K562 (cell line): ENCODE data around the gene TMEM126A. TPM values are rescaled to one million over a fixed set of nuclear protein-coding genes. Genes with fewer than 3 reads are reported as not detected.

Source experiments
- ATF7 ChIP-seq: fragments of 450-650 bp; IDR thresholded peaks from 2 replicates; pipeline ENCODE4 v1.7.1; 2014; ENCODE audit warnings: mild to moderate bottlenecking, moderate library complexity
- BHLHE40 ChIP-seq: IDR thresholded peaks from 2 replicates; pipeline ENCODE4 v1.6.1; 2011; ENCODE audit warnings: low read length, improper control_type of control experiment
- EP300 ChIP-seq: IDR thresholded peaks from 2 replicates; pipeline ENCODE4 v1.6.1; 2012; ENCODE audit warnings: low read length, improper control_type of control experiment
- FOXK2 ChIP-seq, 2 experiments: fragments of 450-650 bp; IDR thresholded peaks in 1 of 2; conservative IDR thresholded peaks in 1 of 2; 2 replicates each; pipeline ENCODE4 v1.6.1; 2016; ENCODE audit warnings: low read depth in 2 of 2, mild to moderate bottlenecking in 1 of 2
- HBP1 ChIP-seq: fragments of 450-650 bp; formaldehyde crosslinking; IDR thresholded peaks from 2 replicates; pipeline ENCODE4 v1.4.0; 2022; ENCODE audit warnings: missing genetic modification characterization
- HDAC1 ChIP-seq, 2 experiments: fragments of 450-650 bp; IDR thresholded peaks; 2 replicates each; pipeline ENCODE4 v1.6.1; 2016 to 2017; ENCODE audit warnings: inconsistent platforms in 1 of 2, mild to moderate bottlenecking in 1 of 2, moderate library complexity in 1 of 2
- LEF1 ChIP-seq: fragments of 450-650 bp; IDR thresholded peaks from 2 replicates; pipeline ENCODE4 v1.6.1; 2016; ENCODE audit warnings: mild to moderate bottlenecking
- MBD2 ChIP-seq: sonication (generic); IDR thresholded peaks from 2 replicates; pipeline ENCODE4 v1.6.1; 2016; ENCODE audit warnings: low read depth, borderline replicate concordance
- MEIS2 ChIP-seq: fragments of 450-650 bp; IDR thresholded peaks from 2 replicates; pipeline ENCODE4 v1.6.1; 2014; ENCODE audit warnings: mild to moderate bottlenecking; ENCODE audit not compliant: partially characterized antibody
- MTA3 ChIP-seq: fragments of 450-650 bp; formaldehyde crosslinking; IDR thresholded peaks from 2 replicates; pipeline ENCODE4 v1.6.1; 2017; ENCODE audit warnings: mild to moderate bottlenecking, borderline replicate concordance
- NCOR1 ChIP-seq: fragments of 450-650 bp; IDR thresholded peaks from 2 replicates; pipeline ENCODE4 v1.6.1; 2016; ENCODE audit warnings: mild to moderate bottlenecking, moderate library complexity
- RAD21 ChIP-seq, 2 experiments: fragments of 250-450 bp in 1 of 2; fragments of 450-650 bp in 1 of 2; sonication (Bioruptor Pico) in 1 of 2; formaldehyde crosslinking in 1 of 2; IDR thresholded peaks in 1 of 2; conservative IDR thresholded peaks in 1 of 2; 2 replicates each; pipeline versions ENCODE4 v1.4.0 to v1.8.0; 2020 to 2022; ENCODE audit warnings: mild to moderate bottlenecking in 2 of 2, moderate library complexity in 1 of 2
- RBFOX2 ChIP-seq: fragments of 200-400 bp; formaldehyde crosslinking; IDR thresholded peaks from 2 replicates; pipeline ENCODE4 v1.6.1; 2017; ENCODE audit warnings: low read depth, mild to moderate bottlenecking, low read length, moderate library complexity
- RBM17 ChIP-seq: fragments of 200-400 bp; formaldehyde crosslinking; IDR thresholded peaks from 2 replicates; pipeline ENCODE4 v1.6.1; 2017; ENCODE audit warnings: low read depth, mild to moderate bottlenecking, low read length, borderline replicate concordance
- SRF ChIP-seq, 2 experiments: fragments of 250-450, 450-650 bp in 1 of 2; sonication (Bioruptor Pico) in 1 of 2; sonication (generic) in 1 of 2; formaldehyde crosslinking; IDR thresholded peaks; 2 replicates each; pipeline versions ENCODE4 v1.5.0 to v1.5.1; 2020 to 2022; ENCODE audit warnings: mild to moderate bottlenecking in 1 of 2, missing genetic modification reagents in 1 of 2
- TAF9B ChIP-seq: fragments of 450-650 bp; IDR thresholded peaks from 2 replicates; pipeline ENCODE4 v1.6.1; 2018; ENCODE audit warnings: mild to moderate bottlenecking; ENCODE audit not compliant: partially characterized antibody
- ZNF134 ChIP-seq: fragments of 250-450 bp; sonication (Bioruptor Pico); conservative IDR thresholded peaks from 2 replicates; pipeline ENCODE4 v1.4.0; 2020
- polyA plus RNA-seq, 8 experiments: library from polyadenylated mRNA; depleted of rRNA in 4 of 8; stranded (reverse) in 5 of 8; unstranded in 3 of 8; fragments of >200 nt; fragmentation: Nextera tagmentation in 2 of 8; fragmentation: Illumina TruSeq in 1 of 8; extraction: Ambion mirVana in 2 of 8; extraction: Trizol in 1 of 8; gene quantifications; 2 replicates each; pipeline versions ENCODE4 v1.2.1 to v1.2.3, GENCODE V29; 2011 to 2014; ENCODE audit warnings: inconsistent platforms in 1 of 8, missing spikeins in 1 of 8
- total RNA-seq, 7 experiments: library from RNA; depleted of rRNA in 6 of 7; stranded (reverse); fragments of >200 nt in 6 of 7; fragmentation: Illumina TruSeq in 2 of 7; extraction: Trizol in 2 of 7; gene quantifications; 2 replicates each; pipeline versions ENCODE4 v1.2.1 to v1.2.3, GENCODE V29; 2011 to 2021; ENCODE audit warnings: low replicate concordance in 1 of 7
- TF ChIP-seq, protein P1 (sequence below), 2 experiments: fragments of 450-650 bp; formaldehyde crosslinking in 1 of 2; IDR thresholded peaks; 2 replicates each; pipeline versions ENCODE4 v1.4.0 to v1.6.1; 2014 to 2020; ENCODE audit warnings: mild to moderate bottlenecking in 2 of 2, borderline replicate concordance in 1 of 2, low read depth in 1 of 2

The TMEM126A gene
- total and polyA plus RNA-seq, 9 of the 15 experiments (the other 6 are each of a cell fraction or from before 2014, with no cell fraction given): 19.3 to 154 (median 56.3) TPM

DNA sequence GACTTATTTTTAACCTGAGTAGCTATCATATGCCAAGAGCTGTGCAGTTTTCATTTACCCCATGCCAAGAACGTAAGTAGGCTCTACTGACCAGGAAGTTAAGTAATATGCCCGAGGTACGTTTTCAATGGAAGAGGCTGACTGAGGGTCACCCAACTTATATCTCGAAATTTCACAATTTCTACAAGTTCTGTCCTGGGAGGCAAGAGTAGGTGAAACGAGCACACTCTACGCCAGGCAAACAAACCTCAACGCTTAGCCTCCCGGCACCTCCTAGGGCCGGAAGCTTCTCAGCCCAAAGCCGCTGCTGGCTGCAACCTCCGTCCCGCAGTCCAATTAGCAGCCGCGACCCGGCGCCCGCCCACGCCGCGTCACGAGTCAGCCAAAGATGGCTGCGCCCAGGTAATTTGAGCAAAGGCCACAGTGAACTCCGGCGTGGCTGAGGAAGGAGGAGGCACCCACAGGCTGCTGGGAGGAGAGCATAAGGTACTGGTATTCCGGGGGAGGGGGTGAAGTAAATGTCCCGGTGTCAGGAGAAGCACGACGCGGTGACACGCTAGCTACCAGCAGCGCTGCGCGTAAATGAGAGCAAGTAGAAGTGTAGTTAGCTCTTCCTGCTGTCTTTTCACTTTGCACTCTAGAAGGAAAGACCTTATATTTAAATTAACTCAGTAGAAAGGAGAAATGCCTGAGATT is at the start of gene TMEM126A (continued):
- TF ChIP-seq, protein P1, sequence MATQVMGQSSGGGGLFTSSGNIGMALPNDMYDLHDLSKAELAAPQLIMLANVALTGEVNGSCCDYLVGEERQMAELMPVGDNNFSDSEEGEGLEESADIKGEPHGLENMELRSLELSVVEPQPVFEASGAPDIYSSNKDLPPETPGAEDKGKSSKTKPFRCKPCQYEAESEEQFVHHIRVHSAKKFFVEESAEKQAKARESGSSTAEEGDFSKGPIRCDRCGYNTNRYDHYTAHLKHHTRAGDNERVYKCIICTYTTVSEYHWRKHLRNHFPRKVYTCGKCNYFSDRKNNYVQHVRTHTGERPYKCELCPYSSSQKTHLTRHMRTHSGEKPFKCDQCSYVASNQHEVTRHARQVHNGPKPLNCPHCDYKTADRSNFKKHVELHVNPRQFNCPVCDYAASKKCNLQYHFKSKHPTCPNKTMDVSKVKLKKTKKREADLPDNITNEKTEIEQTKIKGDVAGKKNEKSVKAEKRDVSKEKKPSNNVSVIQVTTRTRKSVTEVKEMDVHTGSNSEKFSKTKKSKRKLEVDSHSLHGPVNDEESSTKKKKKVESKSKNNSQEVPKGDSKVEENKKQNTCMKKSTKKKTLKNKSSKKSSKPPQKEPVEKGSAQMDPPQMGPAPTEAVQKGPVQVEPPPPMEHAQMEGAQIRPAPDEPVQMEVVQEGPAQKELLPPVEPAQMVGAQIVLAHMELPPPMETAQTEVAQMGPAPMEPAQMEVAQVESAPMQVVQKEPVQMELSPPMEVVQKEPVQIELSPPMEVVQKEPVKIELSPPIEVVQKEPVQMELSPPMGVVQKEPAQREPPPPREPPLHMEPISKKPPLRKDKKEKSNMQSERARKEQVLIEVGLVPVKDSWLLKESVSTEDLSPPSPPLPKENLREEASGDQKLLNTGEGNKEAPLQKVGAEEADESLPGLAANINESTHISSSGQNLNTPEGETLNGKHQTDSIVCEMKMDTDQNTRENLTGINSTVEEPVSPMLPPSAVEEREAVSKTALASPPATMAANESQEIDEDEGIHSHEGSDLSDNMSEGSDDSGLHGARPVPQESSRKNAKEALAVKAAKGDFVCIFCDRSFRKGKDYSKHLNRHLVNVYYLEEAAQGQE (IDR thresholded peaks at IDR 0.05; ENCODE audit: borderline replicate concordance): no peak
- TF ChIP-seq, protein P1 (CRISPR knock-in tag; IDR thresholded peaks at IDR 0.05; ENCODE audit: low read depth): 0 out of 2 replicates have a peak, but pooled peaks have one; percentile 42
- TF ChIP-seq MEIS2 (no peak), FOXK2 (conservative IDR thresholded peaks at IDR 0.05 in 1 of 2, IDR thresholded peaks at IDR 0.05 in 1 of 2; ENCODE audit: low read depth in 2 of 2) (peak; percentile 23 to 57; a peak in 2 of 4 replicates), RAD21 (CRISPR knock-in tag; conservative IDR thresholded peaks at IDR 0.05 in 1 of 2, IDR thresholded peaks at IDR 0.05 in 1 of 2) (0 out of 4 replicates have a peak, but pooled peaks of 1 of the 2 experiments have one; percentile 22), HBP1 (CRISPR knock-in tag) (peak; percentile 87; the same call in 1 of the 2 replicates), ATF7 (peak; percentile 67; the same call in 1 of the 2 replicates), EP300 (peak; percentile 47; the same call in 1 of the 2 replicates), TAF9B (peak; percentile 81), HDAC1 (IDR thresholded peaks at IDR 0.05) (peak in 1 of 2 experiments; percentile 94; a peak in 2 of 4 replicates), RBFOX2 (peak; percentile 95), NCOR1 (0 out of 2 replicates have a peak, but pooled peaks have one; percentile 3), MBD2 (peak; percentile 74), SRF (CRISPR knock-in tag; IDR thresholded peaks at IDR 0.05) (peak in 1 of 2 experiments; percentile 83; a peak in 2 of 4 replicates), MTA3 (0 out of 2 replicates have a peak, but pooled peaks have one; percentile 55), BHLHE40 (peak; percentile 39; the same call in 1 of the 2 replicates), ZNF134 (CRISPR knock-in tag) (no peak), LEF1 (no peak), RBM17 (no peak)
